GM19324 (cell line): ENCODE measurements around the gene GGA2.
"Not testable (repeated sequence)": the region's sequence is repeated elsewhere in the genome, so short reads cannot be mapped to it uniquely, and the experiment has no call there.

Source experiments
- ATAC-seq: cut with Tn5 transposase; IDR thresholded peaks from one replicate; pipeline ENCODE4 v1.9.1; 2021; ENCODE audit warnings: mild to moderate bottlenecking, moderate library complexity; ENCODE audit not compliant: unreplicated experiment, low FRiP score

GGA2 gene

GRCh38 chr16:23480257-23480656 lies 30.0 kb downstream of the GGA2 start:
- no peak for ATAC-seq

- ATAC-seq = no peak
These were observed 31.2 kb downstream of the GGA2 start for GRCh38 chr16:23479138-23479537.

- no peak for ATAC-seq
These were observed 31.7 kb downstream of the GGA2 start for GRCh38 chr16:23478566-23478965.

- ATAC-seq = no peak
These were observed 34.0 kb downstream of the GGA2 start for GRCh38 chr16:23476289-23476688.

- ATAC-seq = no peak
These were observed 40.5 kb downstream of the GGA2 start for GRCh38 chr16:23469814-23470213.

- no peak for ATAC-seq
These were observed 44.0 kb downstream of the GGA2 start for GRCh38 chr16:23466162-23466885.

- no peak for ATAC-seq
These were observed 45.1 kb downstream of the GGA2 start for GRCh38 chr16:23465179-23465578.

- ATAC-seq = no peak
These were observed 46.1 kb downstream of the GGA2 start for GRCh38 chr16:23464196-23464595.

GRCh38 chr16:23462994-23463393 lies 47.3 kb downstream of the GGA2 start:
- ATAC-seq = not testable (repeated sequence)

- ATAC-seq = no peak
These were observed 56.8 kb downstream of the GGA2 start for GRCh38 chr16:23453338-23454052.

- peak; percentile 88 for ATAC-seq
These were observed 57.5 kb downstream of the GGA2 start, which contains the start of gene COG7 for GRCh38 chr16:23452572-23453337. COG7 (minus strand) TSS chr16:23453189; CDS start chr16:23452994, 195 bp downstream.

- ATAC-seq = no peak
These were observed 58.1 kb downstream of the GGA2 start for GRCh38 chr16:23452221-23452571.

- no peak for ATAC-seq
These were observed 61.9 kb downstream of the GGA2 start for GRCh38 chr16:23448392-23448791.

GRCh38 chr16:23437542-23437941 lies 72.8 kb downstream of the GGA2 start:
- not testable (repeated sequence) for ATAC-seq

GRCh38 chr16:23436951-23437350 lies 73.3 kb downstream of the GGA2 start:
- ATAC-seq = no peak

- ATAC-seq = peak; percentile 54
These were observed 74.8 kb downstream of the GGA2 start for GRCh38 chr16:23435500-23435899.

- ATAC-seq = no peak
These were observed 75.9 kb downstream of the GGA2 start for GRCh38 chr16:23434380-23434779.

GRCh38 chr16:23433261-23433920 lies 76.9 kb downstream of the GGA2 start:
- no peak for ATAC-seq

- ATAC-seq = no peak
These were observed 77.8 kb downstream of the GGA2 start for GRCh38 chr16:23432176-23433128.

GRCh38 chr16:23428351-23428750 lies 81.9 kb downstream of the GGA2 start:
- no peak for ATAC-seq
